NCI-H1436 (cell line): Measurements from ENCODE around the gene PLCG2.

ENCODE experiments used
- DNase-seq: peaks from one replicate; lab custom pipeline; 2025; lab: John Stamatoyannopoulos, UW

PLCG2 gene

GRCh38 chr16:81816793-81817210, 37.7 kb downstream of the PLCG2 start:
- no peak for DNase-seq

GRCh38 chr16:81817296-81817695, 38.2 kb downstream of the PLCG2 start:
- DNase-seq: no peak

GRCh38 chr16:81817789-81818567, 38.9 kb downstream of the PLCG2 start:
- no peak for DNase-seq

GRCh38 chr16:81818568-81818896, 39.4 kb downstream of the PLCG2 start:
- DNase-seq: no peak

- no peak for DNase-seq
These were observed 39.8 kb downstream of the PLCG2 start for GRCh38 chr16:81818905-81819304.

- no peak for DNase-seq
These were observed 42.5 kb downstream of the PLCG2 start for GRCh38 chr16:81821436-81822128.

GRCh38 chr16:81823111-81823510, 44.0 kb downstream of the PLCG2 start:
- DNase-seq: no peak

- DNase-seq: no peak
These were observed 44.6 kb downstream of the PLCG2 start for GRCh38 chr16:81823734-81824133.

- DNase-seq: no peak
These were observed 47.4 kb downstream of the PLCG2 start for GRCh38 chr16:81826523-81826922.

GRCh38 chr16:81830845-81831540, 51.9 kb downstream of the PLCG2 start:
- no peak for DNase-seq

- no peak for DNase-seq
These were observed 52.6 kb downstream of the PLCG2 start for GRCh38 chr16:81831722-81832126.

- no peak for DNase-seq
These were observed 53.9 kb downstream of the PLCG2 start for GRCh38 chr16:81832801-81833547.

GRCh38 chr16:81833751-81834150, 54.7 kb downstream of the PLCG2 start:
- DNase-seq: no peak

- no peak for DNase-seq
These were observed 55.8 kb downstream of the PLCG2 start for GRCh38 chr16:81834868-81835267.

GRCh38 chr16:81836279-81837054, 57.4 kb downstream of the PLCG2 start:
- DNase-seq: no peak

- DNase-seq: no peak
These were observed 58.2 kb downstream of the PLCG2 start for GRCh38 chr16:81837312-81837751.

- no peak for DNase-seq
These were observed 59.7 kb downstream of the PLCG2 start for GRCh38 chr16:81838794-81839193.

GRCh38 chr16:81841722-81842121, 62.6 kb downstream of the PLCG2 start:
- DNase-seq: no peak

- DNase-seq: no peak
These were observed 63.6 kb downstream of the PLCG2 start for GRCh38 chr16:81842564-81843242.

- no peak for DNase-seq
These were observed 64.1 kb downstream of the PLCG2 start for GRCh38 chr16:81843243-81843582.

GRCh38 chr16:81843683-81844082, 64.6 kb downstream of the PLCG2 start:
- DNase-seq: no peak
